HEK293 (cell line): ENCODE results near the gene TNFAIP1.

Experiments used
- CTCF ChIA-PET: fragments of 350-600 bp; formaldehyde crosslinking; extraction: SDS; loops from one replicate; lab custom pipeline; 2021; ENCODE audit warnings: antibody characterized with exemption; lab: Yijun Ruan, JAX
- POLR2A ChIA-PET: fragments of 300-600 bp; formaldehyde crosslinking; extraction: SDS; loops from one replicate; lab custom pipeline; 2020; ENCODE audit warnings: antibody characterized with exemption, inconsistent platforms; lab: Yijun Ruan, JAX
- H3K27ac ChIP-seq: fragments of 200-500 bp; sonication (Bioruptor generic); 2 replicates; pipeline ENCODE4 v1.5.1; 2014; ENCODE audit warnings: low read depth, low read length, control low read depth, inconsistent platforms; ENCODE audit errors: extremely low read depth
- H3K36me3 ChIP-seq, 2 experiments: fragments of 200-500 bp in 1 of 2; sonication (Bioruptor generic) in 1 of 2; 1 replicate in 1 of 2; 2 replicates in 1 of 2; pipeline ENCODE4 v1.5.1; 2014 to 2017; ENCODE audit warnings: inconsistent platforms in 2 of 2, low read length in 2 of 2; ENCODE audit not compliant: control insufficient read depth in 2 of 2, insufficient read depth in 1 of 2
- H3K4me1 ChIP-seq: fragments of 200-500 bp; sonication (Bioruptor generic); 2 replicates; pipeline ENCODE4 v1.5.1; 2014; ENCODE audit warnings: mild to moderate bottlenecking, low read length, inconsistent platforms; ENCODE audit not compliant: control insufficient read depth, insufficient read depth
- H3K4me3 ChIP-seq: 2 replicates; pipeline ENCODE4 v1.5.1; 2011; ENCODE audit warnings: low read depth, mild to moderate bottlenecking, control low read depth, low read length, moderate library complexity
- H3K9me3 ChIP-seq: fragments of 200-500 bp; sonication (Bioruptor generic); 2 replicates; pipeline ENCODE4 v1.5.1; 2014; ENCODE audit warnings: low read depth, low read length, inconsistent platforms; ENCODE audit not compliant: control insufficient read depth, insufficient read depth
- EGR2 ChIP-seq: fragments of 450-650 bp; formaldehyde crosslinking; IDR thresholded peaks from 2 replicates; pipeline ENCODE4 v1.5.1; 2016; ENCODE audit warnings: low read depth, missing biosample characterization, missing genetic modification characterization
- HOXC10 ChIP-seq: sonication (generic); formaldehyde crosslinking; IDR thresholded peaks from 2 replicates; pipeline ENCODE4 v1.8.1; 2023; ENCODE audit warnings: mild to moderate bottlenecking, missing genetic modification reagents
- INSM2 ChIP-seq: fragments of 450-650 bp; formaldehyde crosslinking; IDR thresholded peaks from 2 replicates; pipeline ENCODE4 v1.5.1; 2016; ENCODE audit warnings: missing biosample characterization, missing genetic modification characterization
- OSR2 ChIP-seq: fragments of 450-650 bp; formaldehyde crosslinking; IDR thresholded peaks from 2 replicates; pipeline ENCODE4 v1.5.1; 2016; ENCODE audit warnings: missing biosample characterization, missing genetic modification characterization
- PRDM4 ChIP-seq: fragments of 450-650 bp; formaldehyde crosslinking; IDR thresholded peaks from 2 replicates; pipeline ENCODE4 v1.5.1; 2017; ENCODE audit warnings: missing biosample characterization, missing genetic modification characterization
- RBAK ChIP-seq: fragments of 450-650 bp; formaldehyde crosslinking; IDR thresholded peaks from 2 replicates; pipeline ENCODE4 v1.5.1; 2016; ENCODE audit warnings: missing biosample characterization, missing genetic modification characterization
- ZNF114 ChIP-seq: fragments of 450-650 bp; formaldehyde crosslinking; IDR thresholded peaks from 2 replicates; pipeline ENCODE4 v1.5.0; 2017; ENCODE audit warnings: missing biosample characterization, missing genetic modification characterization
- ZNF280C ChIP-seq: fragments of 450-650 bp; formaldehyde crosslinking; IDR thresholded peaks from 2 replicates; pipeline ENCODE4 v1.5.1; 2016; ENCODE audit warnings: missing biosample characterization, missing genetic modification characterization
- ZNF280D ChIP-seq: fragments of 450-650 bp; formaldehyde crosslinking; IDR thresholded peaks from 2 replicates; pipeline ENCODE4 v1.5.1; 2016; ENCODE audit warnings: missing biosample characterization, missing genetic modification characterization
- ZNF341 ChIP-seq: fragments of 450-650 bp; formaldehyde crosslinking; IDR thresholded peaks from 2 replicates; pipeline ENCODE4; 2016; ENCODE audit warnings: low read depth, missing biosample characterization, missing genetic modification characterization
- ZNF449 ChIP-seq: fragments of 450-650 bp; formaldehyde crosslinking; IDR thresholded peaks from 2 replicates; pipeline ENCODE4 v1.5.1; 2017; ENCODE audit warnings: missing biosample characterization, mild to moderate bottlenecking, missing genetic modification characterization, moderate library complexity
- ZNF510 ChIP-seq: fragments of 450-650 bp; formaldehyde crosslinking; IDR thresholded peaks from 2 replicates; pipeline ENCODE4 v1.5.1; 2018; ENCODE audit warnings: mild to moderate bottlenecking, missing genetic modification characterization, missing biosample characterization; ENCODE audit not compliant: insufficient replicate concordance
- ZNF571 ChIP-seq: fragments of 450-650 bp; formaldehyde crosslinking; IDR thresholded peaks from 2 replicates; pipeline ENCODE4 v1.5.0; 2017; ENCODE audit warnings: missing biosample characterization, missing genetic modification characterization
- ZNF580 ChIP-seq: fragments of 450-650 bp; formaldehyde crosslinking; IDR thresholded peaks from 2 replicates; pipeline ENCODE4 v1.5.1; 2016; ENCODE audit warnings: missing biosample characterization, missing genetic modification characterization
- ZNF600 ChIP-seq: fragments of 450-650 bp; formaldehyde crosslinking; IDR thresholded peaks from 2 replicates; pipeline ENCODE4 v1.5.1; 2016; ENCODE audit warnings: missing biosample characterization, missing genetic modification characterization
- ZNF654 ChIP-seq: fragments of 450-650 bp; formaldehyde crosslinking; IDR thresholded peaks from 2 replicates; pipeline ENCODE4 v1.5.1; 2016; ENCODE audit warnings: low read depth, missing biosample characterization, missing genetic modification characterization
- ZNF658 ChIP-seq: fragments of 450-650 bp; formaldehyde crosslinking; IDR thresholded peaks from 2 replicates; pipeline ENCODE4; 2016; ENCODE audit warnings: missing biosample characterization, missing genetic modification characterization
- ZNF660 ChIP-seq: fragments of 450-650 bp; IDR thresholded peaks from 2 replicates; pipeline ENCODE4 v1.5.1; 2018; ENCODE audit warnings: missing biosample characterization, mild to moderate bottlenecking, missing genetic modification characterization
- ZNF830 ChIP-seq: fragments of 450-650 bp; IDR thresholded peaks from 2 replicates; pipeline ENCODE4 v1.5.0; 2018; ENCODE audit warnings: missing biosample characterization, missing genetic modification characterization, low read depth, mild to moderate bottlenecking, moderate library complexity
- ZNF837 ChIP-seq: fragments of 450-650 bp; formaldehyde crosslinking; IDR thresholded peaks from 2 replicates; pipeline ENCODE4 v1.5.1; 2016; ENCODE audit warnings: missing biosample characterization, missing genetic modification characterization

TNFAIP1 gene

GRCh38 chr17:28385406-28385805 lies 49.8 kb downstream of the TNFAIP1 start:
- CTCF ChIA-PET = interaction anchor here (0.6 to 2.2 kb wide), 2 partner anchors 32 to 35 kb away, joined by 3 to 11 read pairs; no protein-coding TSS in a partner anchor
- Histone ChIP-seq H3K4me1 (no peaks in the 10 kb centered on the region), H3K4me3 (no peak overlapping the region), H3K36me3 (peaks cover 35 to 61% of the 10 kb centered on the region in 2 experiments), H3K27ac (no peak overlapping the region)
- no peak for TF ChIP-seq ZNF510 (tag by site-specific recombination)
- 0 out of 2 replicates have a peak, but pooled peaks have one; percentile 17 for TF ChIP-seq ZNF341 (tag by site-specific recombination)
- TF ChIP-seq ZNF449 (tag by site-specific recombination) = no peak
- TF ChIP-seq OSR2 (tag by site-specific recombination) = no peak
- no peak for TF ChIP-seq ZNF571
- no peak for TF ChIP-seq ZNF114 (tag by site-specific recombination)
- 0 out of 2 replicates have a peak, but pooled peaks have one; percentile 8 for TF ChIP-seq EGR2 (tag by site-specific recombination)
- no peak for TF ChIP-seq ZNF580
- TF ChIP-seq ZNF837 (tag by site-specific recombination) = no peak
- TF ChIP-seq INSM2 = no peak
- TF ChIP-seq ZNF280C (tag by site-specific recombination) = no peak
- TF ChIP-seq ZNF600 = no peak
- TF ChIP-seq ZNF830 = no peak
- TF ChIP-seq HOXC10 (CRISPR knock-in tag) = no peak
- TF ChIP-seq PRDM4 (tag by site-specific recombination) = no peak
- TF ChIP-seq ZNF658 = no peak
- TF ChIP-seq, all 188 proteins: peak for 2
- POLR2A ChIA-PET = no interaction called here
- H3K9me3 ChIP-seq = no peaks in the 10 kb centered on the region

- ChIA-PET POLR2A (interaction anchor here (1.3 kb wide), 1 partner anchor 29 kb away, joined by 3 read pairs; the partner anchor contains the start of gene POLDIP2), CTCF (interaction anchor here (2.2 kb wide), 1 partner anchor 31 kb away, joined by 11 read pairs; no protein-coding TSS in a partner anchor)
- no peak overlapping the region for H3K4me3 ChIP-seq
- no peak overlapping the region for H3K27ac ChIP-seq
- H3K36me3 ChIP-seq = peaks cover 40 to 67% of the 10 kb centered on the region in 2 experiments
- H3K9me3 ChIP-seq = no peaks in the 10 kb centered on the region
- no peaks in the 10 kb centered on the region for H3K4me1 ChIP-seq
- no peak for TF ChIP-seq ZNF654 (tag by site-specific recombination)
- TF ChIP-seq ZNF660 (tag by site-specific recombination) = no peak
- no peak for TF ChIP-seq PRDM4 (tag by site-specific recombination)
- TF ChIP-seq ZNF280D (tag by site-specific recombination) = no peak
- no peak for TF ChIP-seq RBAK (tag by site-specific recombination)
These were observed 50.8 kb downstream of the TNFAIP1 start for GRCh38 chr17:28386391-28386790.
